ENCODE results near the gene PLEKHM3. TPM values are rescaled to one million over a fixed set of nuclear protein-coding genes. Genes with fewer than 3 reads are reported as not detected.
"Not testable (repeated sequence)": the region's sequence is repeated elsewhere in the genome, so short reads cannot be mapped to it uniquely, and the experiment has no call there.

Gene PLEKHM3
- total RNA-seq, 2 donors from 2014 or later: 8.2 to 10.7 TPM

DNA sequence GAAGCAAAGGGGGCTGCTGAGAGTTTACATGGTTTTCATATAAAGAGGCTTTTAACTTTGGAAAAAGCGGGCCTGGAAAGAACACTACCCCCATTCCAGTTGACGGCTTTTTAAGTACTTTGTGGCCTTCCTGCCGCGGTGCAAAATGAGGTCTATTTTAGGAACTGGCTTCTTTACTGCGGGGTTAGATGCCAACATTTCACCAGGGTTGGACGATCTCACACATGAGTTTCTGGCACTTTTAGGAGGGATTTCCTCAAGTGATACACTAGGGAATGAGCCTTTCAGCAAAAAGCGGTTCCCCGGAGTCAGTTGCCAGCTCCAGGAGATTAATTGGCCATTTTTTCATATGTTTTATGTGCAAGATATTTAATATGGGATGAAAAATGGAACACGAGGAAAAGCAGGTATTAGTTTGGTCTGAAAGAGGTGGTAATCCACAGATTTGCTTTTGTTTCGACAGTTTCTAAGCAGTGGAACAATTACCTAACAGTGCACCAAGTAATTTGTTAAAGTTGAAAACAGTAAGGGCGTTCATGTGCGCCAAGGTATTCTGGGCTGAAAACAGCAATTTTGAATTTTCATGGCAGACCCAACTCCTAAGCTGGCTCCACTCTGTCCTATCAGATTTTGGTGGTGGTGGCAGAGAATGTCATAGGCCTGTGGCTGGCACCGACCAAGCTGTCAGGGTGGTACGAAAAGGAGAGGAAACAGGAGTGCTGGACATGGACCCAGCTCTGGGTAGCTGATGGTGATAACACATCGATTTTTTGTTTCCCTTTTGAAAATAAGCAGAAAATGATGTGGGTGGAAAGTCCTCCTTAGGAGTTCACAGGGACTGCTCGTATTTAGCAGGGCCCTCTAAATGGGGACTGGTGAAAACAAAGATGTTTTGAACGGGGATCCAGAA, 200.0 kb downstream of the PLEKHM3 start:
- DNase-seq (no peak), ATAC-seq (peak; percentile 63 to 88)
- intact Hi-C loops (cut with DNase I): no loop called here

DNA sequence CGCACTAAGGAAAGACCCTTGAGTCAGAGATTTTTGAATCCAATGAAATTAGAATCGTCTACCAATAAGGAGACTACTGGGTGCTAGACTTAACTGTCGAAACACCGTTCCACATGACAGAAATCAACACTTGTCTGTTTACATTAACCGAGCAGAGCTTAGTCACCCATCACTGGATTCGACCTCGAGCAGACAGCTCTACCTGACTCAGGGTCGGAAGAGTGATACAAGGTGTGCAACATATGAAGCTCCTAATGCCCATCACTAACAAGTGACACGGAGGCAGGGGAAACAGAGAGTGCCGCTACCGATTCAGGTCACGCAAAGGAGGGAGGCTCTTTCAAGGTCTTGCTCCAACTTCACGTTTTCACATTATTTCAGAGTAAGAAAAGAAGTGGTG, 201.5 kb downstream of the PLEKHM3 start:
- no peak for ATAC-seq
- intact Hi-C loops (cut with DNase I): no loop called here
- no peak for DNase-seq

DNA sequence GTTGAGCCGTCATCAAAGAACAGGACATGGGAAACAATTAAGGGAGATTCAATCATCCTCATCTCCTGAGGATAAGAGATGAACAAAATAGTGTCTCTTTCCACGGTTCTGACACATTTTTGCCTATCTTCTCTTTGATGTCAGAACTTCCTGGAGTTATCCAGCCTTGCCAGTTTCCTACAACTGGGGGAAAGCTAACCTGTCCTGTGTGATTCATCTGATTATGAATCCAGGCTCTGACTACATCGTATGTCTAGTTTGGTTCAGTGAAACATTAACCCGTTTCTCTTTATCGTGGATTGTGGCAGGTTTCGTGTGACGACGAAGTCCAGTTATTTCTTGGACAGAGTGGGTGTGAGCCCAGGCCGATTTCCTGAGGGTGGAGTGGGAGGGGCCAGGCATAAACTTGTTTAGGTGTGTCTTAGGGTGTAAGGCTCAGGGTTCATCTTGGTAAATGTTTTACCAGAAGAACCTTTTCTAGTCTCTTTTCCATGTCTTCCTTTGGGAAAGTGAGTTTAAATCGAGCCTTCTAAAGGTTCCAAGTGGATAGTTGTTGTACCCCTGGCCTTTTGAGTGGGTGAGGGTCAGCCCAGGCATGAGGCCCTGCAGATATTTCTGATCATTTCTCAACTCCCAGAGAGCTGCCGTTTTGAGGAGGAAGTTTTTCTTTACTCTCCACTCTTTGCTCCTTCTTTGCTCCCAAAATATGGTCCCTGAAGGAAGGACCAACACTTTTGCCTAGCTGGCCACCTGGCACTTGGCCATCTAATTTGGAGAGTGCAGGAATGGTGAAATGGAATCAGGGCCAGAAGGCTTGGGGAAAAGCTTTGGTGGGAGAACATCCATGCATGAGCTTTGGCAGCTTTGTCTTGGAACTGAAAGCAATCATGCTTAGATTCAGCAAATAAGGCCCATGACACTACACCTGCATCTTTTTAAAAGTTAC, 205.2 kb downstream of the PLEKHM3 start:
- DNase-seq (no peak), ATAC-seq (no peak)
- intact Hi-C loops (cut with DNase I): no loop called here

DNA sequence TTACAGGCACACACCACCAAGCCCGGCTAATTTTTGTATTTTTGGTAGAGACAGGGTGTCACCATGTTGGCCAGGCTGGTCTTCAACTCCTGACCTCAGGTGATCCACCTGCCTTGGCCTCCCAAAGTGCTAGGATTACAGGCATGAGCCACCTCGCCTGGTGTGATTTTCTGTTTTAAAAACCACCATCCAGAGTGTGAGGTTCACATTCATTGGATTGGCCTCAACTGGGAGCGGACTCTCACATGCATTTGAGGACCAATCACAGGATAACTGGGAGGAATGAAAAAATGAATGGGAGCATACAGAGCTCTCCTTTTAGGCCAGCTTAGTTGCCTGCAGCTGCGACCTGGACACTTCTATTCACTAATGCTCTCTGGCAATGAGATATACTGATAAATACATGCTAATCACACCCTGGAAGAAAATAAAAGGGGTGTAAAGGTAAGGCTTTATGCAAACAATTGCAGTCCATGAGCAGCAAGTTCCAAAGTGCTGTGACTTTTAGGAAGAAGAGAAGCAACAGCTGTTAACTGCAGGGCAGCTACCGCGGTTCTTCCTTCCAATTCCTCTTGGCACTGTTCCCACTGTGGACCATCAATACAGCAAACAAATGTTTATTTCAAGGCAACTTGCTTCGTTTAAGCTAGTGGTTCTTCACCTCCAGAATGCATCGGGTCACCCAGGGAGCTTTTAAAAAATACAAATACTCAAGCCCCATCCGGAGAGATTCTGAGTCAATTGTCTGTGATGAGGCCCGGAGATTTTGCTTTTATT, 206.1 kb downstream of the PLEKHM3 start:
- ATAC-seq: no peak
- DNase-seq: no peak
- intact Hi-C loops (cut with DNase I): no loop called here

DNA sequence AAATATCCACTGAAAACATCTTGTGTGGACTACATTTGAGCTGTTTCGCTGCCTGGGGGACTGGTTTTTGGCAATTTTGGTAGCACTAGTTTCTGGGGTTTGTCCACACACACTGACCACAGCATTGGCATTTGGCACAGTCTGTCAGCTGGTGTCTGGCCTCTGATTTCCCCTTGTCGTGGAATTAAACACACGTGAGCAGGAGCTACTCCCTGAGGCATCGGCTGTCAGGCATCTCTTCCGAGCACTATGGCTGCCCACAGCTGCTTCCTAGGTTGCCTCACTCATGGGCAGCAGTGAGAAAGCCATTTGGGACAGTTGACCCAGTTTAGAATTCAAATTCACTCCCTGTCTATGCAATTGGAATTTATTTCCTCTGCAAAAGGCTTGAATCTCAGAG, 208.8 kb downstream of the PLEKHM3 start:
- ATAC-seq (no peak), DNase-seq (no peak)
- intact Hi-C loops (cut with DNase I): no loop called here

DNA sequence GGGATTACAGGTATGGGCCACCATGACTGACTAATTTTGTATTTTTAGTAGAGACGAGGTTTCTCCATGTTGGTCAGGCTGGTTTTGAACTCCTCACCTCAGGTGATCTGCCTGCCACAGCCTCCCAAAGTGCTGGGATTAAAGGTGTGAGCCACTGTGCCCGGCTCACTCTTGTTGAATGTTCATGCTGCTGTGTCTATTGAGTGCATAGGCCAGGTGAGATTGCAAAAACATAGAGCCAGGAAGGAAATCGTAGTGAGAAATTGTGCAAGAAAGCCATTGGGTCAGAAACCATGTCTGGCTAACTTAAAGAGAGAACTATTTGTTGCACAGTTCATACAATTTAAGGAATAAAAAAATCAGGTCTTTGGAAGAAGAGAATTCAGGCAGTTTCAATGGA, 210.1 kb downstream of the PLEKHM3 start:
- intact Hi-C loops (cut with DNase I): no loop called here
- ATAC-seq (no peak), DNase-seq (no peak)

DNA sequence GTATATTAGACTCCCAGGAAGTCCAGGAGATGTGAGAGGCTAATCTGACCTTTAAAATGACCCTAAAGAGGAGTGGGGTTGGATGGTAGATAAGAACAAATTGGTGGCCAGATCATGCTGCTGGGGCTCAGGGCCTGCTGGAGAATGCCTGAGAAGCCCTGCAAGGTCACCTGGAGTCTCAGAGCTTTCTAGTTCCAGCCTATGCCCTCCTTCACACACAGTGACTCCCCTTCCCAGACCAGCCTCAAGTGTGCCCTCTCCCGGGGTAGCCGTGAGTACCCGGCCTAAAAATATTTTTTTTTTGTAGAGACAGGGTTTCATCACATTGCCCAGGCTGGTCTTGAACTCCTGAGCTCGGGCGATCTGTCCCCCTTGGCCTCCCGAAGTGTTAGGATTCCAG, 211.4 kb downstream of the PLEKHM3 start:
- DNase-seq: no peak
- intact Hi-C loops (cut with DNase I): no loop called here
- ATAC-seq: no peak

DNA sequence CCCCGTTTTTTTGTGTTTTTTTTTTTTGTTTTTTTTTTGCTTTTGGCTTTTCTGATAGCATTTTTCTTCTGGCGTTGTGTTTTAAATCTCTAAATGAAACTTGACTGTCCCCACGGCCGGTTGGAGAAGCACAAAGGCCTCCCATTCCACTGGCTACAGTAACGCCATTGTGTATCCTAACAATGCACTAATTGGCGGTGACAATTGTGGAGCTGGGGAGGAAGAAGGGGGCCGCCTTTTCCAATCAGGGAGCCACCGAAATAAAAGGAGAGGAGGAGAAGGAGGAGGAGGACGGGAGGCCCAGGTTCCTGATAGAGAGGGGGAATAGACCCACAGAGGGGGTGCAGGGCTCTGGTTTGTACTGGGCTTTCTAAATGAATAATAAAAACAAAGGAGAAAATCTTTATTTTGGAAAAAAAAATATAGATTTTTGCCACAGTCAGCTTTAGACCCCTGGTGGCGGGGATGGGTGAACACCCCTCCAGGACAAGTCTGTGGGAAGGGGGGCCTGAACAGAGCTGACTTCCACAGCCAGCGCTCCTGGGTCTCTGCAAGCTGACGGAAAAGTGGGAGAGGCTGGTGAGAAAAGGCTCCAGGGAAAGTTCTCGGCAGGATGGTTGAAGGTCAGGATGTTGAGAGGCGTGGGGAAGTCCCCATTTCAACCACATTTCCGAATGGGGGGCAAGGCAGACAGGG, 212.0 kb downstream of the PLEKHM3 start:
- intact Hi-C loops (cut with DNase I): no loop called here
- ATAC-seq: no peak

DNA sequence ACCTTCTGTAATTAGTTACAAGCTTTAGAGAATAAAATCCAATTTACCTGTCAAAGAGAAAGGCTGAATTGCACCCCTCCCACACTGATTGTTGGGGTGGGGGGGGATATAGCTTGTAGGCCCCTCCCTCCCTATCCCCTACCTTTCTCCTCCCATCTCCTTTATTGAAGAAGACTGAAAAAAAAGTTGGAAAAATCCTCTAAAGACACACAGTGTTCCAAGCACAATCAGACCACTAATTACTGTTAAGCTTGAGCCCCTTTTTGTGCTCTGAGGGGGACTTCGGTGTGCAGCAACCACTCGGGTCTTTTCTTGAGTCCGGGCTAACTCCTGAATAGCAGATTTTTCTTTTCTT, 212.6 kb downstream of the PLEKHM3 start:
- ATAC-seq (no peak), DNase-seq (no peak)
- intact Hi-C loops (cut with DNase I): no loop called here

More for the DNA sequence above, 212.0 kb downstream of the PLEKHM3 start:
- DNase-seq: no peak

DNA sequence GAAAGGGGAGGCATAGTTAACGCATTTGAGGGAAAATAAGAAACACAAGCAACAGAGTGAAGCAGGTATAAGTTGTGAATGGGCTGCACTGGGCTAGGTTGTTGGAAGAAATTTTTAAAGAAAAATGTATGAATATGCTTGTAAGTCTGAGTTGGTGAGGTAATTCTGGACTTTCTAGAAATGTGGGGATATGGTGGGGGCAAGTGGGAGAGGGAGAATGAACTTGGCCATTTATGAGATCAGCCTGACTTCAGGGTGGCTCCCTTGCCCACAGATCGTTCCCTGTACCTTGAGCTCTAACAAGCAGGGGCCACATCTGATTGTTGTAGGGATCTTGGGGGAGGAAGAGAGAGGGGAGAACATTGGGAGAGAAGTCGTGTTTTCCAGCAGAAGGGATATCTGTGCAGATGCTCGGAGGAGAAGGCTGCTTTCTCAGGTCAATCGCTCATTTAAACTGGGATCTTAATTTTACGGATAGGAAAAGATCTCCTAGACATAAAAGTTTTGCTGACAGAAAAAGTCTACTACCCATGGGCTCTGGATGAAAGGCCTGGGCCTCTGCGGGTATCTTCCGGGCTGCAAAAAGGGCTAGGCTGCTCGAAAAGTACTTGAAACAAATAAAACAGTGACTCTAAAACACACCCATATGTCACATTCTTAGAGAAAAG, 213.1 kb downstream of the PLEKHM3 start:
- DNase-seq: no peak
- intact Hi-C loops (cut with DNase I): no loop called here

DNA sequence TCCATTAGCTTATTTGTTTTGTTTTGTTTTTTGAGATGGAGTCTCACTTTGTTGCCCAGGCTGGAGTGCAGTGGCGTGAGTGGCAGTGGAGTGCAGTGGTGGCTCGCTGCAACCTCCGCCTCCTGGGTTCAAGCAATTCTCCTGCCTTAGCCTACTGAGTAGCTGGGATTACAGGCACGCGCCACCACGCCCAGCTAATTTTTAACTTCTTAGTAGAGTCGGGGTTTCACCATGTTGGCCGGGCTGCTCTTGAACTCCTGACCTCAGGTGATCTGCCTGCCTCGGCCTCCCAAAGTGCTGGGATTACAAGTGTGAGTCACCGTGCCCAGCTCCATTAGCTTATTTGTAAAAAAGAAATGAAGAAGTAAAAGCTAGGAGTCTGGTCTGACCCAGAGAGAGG, 213.7 kb downstream of the PLEKHM3 start:
- ATAC-seq; DNase-seq; intact Hi-C loops (cut with DNase I): not testable (repeated sequence)

More for the DNA sequence above, 213.1 kb downstream of the PLEKHM3 start:
- no peak for ATAC-seq

DNA sequence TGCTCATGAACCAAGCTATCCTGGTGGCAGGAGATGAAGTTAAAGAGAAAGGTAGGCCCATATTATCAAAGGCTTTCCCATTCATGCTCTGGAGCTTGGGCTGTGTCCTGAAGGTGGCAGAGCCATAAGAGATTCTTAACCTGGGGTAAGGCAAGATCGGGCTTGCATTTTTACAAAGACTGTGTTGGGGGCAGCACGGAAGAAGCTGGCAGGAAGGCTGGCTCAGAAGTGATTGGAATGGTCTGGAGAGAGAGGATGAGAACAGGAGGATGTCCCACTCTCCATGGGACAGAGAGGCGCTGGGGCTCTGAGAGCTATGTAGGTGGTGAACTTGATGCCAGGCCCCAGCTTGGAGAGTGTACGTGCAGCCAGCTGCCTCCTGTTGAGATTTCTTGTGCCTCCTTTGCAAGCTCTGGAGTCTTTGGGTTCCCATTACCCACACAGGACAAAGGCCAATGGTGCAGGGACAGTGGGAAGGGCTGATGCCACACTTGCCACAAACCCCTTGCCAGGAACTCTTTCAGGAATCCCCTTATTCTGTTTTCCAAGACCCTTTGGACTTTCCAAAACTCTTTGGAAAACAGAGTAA, 215.0 kb downstream of the PLEKHM3 start:
- ATAC-seq (peak; percentile 27 to 43), DNase-seq (no peak)
- intact Hi-C loops (cut with DNase I): no loop called here

DNA sequence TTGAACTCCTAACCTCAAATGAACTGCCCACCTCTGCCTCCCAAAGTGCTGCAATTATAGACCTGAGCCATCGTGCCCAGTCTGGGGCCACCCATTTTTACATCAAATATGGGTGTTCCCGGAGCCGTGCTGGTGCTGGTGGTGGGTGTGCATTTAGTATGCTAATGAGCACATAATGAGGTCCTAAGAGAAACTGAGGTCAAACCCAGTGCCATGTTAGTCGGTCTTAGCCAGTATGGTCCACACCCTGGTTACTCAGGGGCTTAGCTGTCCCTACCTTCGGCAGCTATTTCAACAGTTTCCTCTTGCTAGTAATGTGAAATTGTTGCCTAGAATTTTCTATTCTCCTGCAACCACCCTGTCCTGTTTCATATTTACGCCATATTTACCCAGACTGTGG, 217.2 kb downstream of the PLEKHM3 start:
- DNase-seq: no peak
- ATAC-seq: no peak
- intact Hi-C loops (cut with DNase I): no loop called here

DNA sequence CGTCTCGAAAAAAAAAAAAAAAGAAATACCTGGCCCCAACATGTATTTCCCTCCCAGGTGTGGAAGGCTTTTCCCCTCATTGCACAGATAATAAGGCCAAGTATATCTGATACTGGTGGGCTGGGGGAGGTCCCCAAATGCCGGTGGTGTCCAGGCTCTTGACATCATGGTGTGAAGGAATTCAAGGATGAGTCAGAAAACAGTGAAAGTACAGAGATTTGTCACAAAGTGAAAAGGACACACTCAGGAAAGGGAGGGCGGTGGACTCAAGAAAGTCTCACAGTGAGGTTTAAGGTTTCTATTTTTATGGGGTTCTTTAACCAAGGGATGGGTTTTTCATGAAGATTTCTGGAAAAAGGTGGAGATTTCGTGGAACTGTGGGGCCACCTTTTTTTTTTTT, 217.8 kb downstream of the PLEKHM3 start:
- intact Hi-C loops (cut with DNase I): no loop called here
- ATAC-seq: no peak
- no peak for DNase-seq

DNA sequence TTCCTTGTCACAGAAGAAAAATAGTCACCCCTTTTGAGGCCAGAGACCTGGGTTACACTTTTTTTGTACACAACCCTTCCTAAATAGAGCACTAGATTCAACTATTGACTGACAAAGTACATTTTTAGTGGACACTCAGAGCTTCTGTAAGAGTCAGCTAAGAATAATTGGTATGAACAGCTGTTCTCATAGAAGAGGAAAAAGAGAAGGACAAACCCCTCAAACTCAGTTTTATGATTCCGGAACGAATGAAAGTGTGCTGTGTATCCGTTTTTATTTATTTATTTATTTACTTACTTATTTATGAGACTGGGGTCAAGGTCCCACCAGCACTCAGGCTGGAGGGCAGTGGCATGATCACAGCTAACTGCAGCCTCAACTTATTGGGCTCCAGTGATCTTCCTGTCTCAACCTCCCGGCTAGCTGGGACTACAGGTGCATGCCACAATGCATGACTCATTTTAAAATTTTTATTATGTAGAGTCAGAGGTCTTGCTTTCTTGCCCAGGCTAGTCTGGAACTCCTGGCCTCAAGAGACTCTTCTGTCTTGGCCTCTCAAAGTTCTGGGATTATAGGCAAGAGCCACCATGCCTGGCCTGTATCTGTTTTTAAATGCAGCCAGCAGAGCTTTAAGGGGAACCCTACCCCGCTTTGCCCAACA, 219.6 kb downstream of the PLEKHM3 start:
- no peak for ATAC-seq
- intact Hi-C loops (cut with DNase I): no loop called here

DNA sequence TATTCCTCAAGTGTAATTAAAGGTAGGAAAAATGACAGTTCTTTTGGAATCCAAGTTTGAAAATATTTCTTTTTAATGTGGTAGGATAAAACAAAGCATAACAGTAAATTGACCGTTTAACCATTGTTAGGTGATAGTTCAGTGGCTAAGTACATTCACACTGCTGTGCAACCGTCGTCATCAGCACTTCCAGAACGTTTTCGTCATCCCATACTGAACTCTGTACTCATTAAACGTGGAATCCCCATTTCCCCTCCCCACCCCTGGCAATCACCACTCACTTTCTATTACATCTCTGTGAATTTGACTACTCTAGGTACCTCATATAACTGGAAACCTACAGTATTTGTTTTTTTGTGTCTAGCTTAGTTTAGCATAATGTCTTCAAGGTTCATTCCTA, 222.7 kb downstream of the PLEKHM3 start:
- intact Hi-C loops (cut with DNase I): no loop called here
- DNase-seq (no peak), ATAC-seq (no peak)

More for the DNA sequence above, 219.6 kb downstream of the PLEKHM3 start:
- DNase-seq: no peak

DNA sequence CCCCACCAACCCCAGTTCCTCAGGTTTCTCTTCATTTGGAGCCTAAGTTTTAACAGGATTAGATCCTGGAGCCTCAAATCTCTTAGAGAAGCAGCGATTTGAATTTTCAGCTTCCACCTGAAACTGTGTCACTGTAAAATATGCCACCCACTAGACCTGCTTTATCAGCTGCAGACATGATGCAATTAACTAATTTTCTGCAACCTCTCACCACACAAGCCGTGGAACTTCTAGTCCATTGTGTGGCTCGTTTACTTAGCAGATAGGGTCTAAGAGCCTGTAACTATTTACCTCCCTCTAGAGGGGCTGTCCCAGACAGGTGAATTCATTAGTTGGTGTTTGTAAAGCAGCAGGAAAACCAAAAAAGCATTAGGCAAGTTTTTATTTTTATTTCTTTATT, 224.1 kb downstream of the PLEKHM3 start:
- intact Hi-C loops (cut with DNase I): no loop called here
- DNase-seq: no peak
- ATAC-seq: no peak
